HepG2 (cell line): Measurements from ENCODE around the gene COMMD1. TPM values are rescaled to one million over a fixed set of nuclear protein-coding genes. Genes with fewer than 3 reads are reported as not detected.

Experiments
- ATAC-seq: fragments of 200-7000 bp; cut with Tn5 transposase; 3 replicates; pipeline ENCODE4 v1.9.1; 2020; ENCODE audit warnings: mild to moderate bottlenecking, moderate library complexity
- BruUV-seq: library from RNA; stranded (reverse); fragments of 400-500 nt; replicated peaks from 2 replicates; lab custom pipeline; 2021; lab: Mats Ljungman, UMichigan
- CTCF ChIA-PET: fragments of 300-600 bp; formaldehyde crosslinking; extraction: SDS; loops from one replicate; lab custom pipeline; 2021; ENCODE audit warnings: low total read pairs, inconsistent platforms, low intra/inter-chr PET ratio; lab: Yijun Ruan, JAX
- POLR2A ChIA-PET: fragments of 350-600 bp; sonication (Branson Sonifier 250); formaldehyde crosslinking; loops from one replicate; lab custom pipeline; 2020; ENCODE audit warnings: antibody characterized with exemption, inconsistent platforms; lab: Yijun Ruan, JAX
- DNase-seq: peaks from one replicate; pipeline ENCODE4 v3.0.0-alpha.2; 2015; ENCODE audit warnings: low spot score
- FAIRE-seq: peaks from 3 replicates; lab custom pipeline; 2011; peaks lifted over from hg19 to GRCh38; lab: Jason Lieb, UNC
- H2AFZ ChIP-seq: one replicate; pipeline ENCODE4 v1.6.1; 2011; ENCODE audit warnings: low read length, inconsistent platforms
- H3K27ac ChIP-seq: fragments of 300-600 bp; 3 replicates; pipeline ENCODE4 v1.8.0; 2011; ENCODE audit warnings: mixed run types, mild to moderate bottlenecking, mixed read lengths, low read length, inconsistent platforms; ENCODE audit not compliant: insufficient read depth; ENCODE audit errors: extremely low read length
- H3K27me3 ChIP-seq, 2 experiments: fragments of 200-600 bp in 1 of 2; 2 replicates in 1 of 2; 3 replicates in 1 of 2; pipeline versions ENCODE4 v1.6.0 to v1.8.0; 2011; ENCODE audit warnings: low read length in 2 of 2, mild to moderate bottlenecking in 2 of 2, moderate library complexity in 2 of 2, inconsistent platforms in 1 of 2; ENCODE audit not compliant: insufficient read depth in 2 of 2, control insufficient read depth in 1 of 2
- H3K36me3 ChIP-seq, 2 experiments: fragments of 200-600 bp in 1 of 2; replicated peaks in 1 of 2; 2 replicates in 1 of 2; 3 replicates in 1 of 2; pipeline versions ENCODE4 v1.5.1 to v1.8.0; 2011; ENCODE audit warnings: low read length in 2 of 2, inconsistent platforms in 1 of 2; ENCODE audit not compliant: insufficient read depth in 2 of 2, control insufficient read depth in 1 of 2
- H3K4me1 ChIP-seq: 2 replicates; pipeline ENCODE4 v1.5.1; 2012; ENCODE audit warnings: low read length, inconsistent platforms; ENCODE audit not compliant: insufficient read depth
- H3K4me2 ChIP-seq: 2 replicates; pipeline ENCODE4 v1.6.0; 2011; ENCODE audit warnings: low read depth, low read length, inconsistent platforms
- H3K4me3 ChIP-seq, 3 experiments: fragments of 200-600 bp in 1 of 3; sonication (generic), shearing (Covaris generic) in 1 of 3; replicated peaks in 1 of 3; 2 replicates each; pipeline ENCODE4 v1.5.1; 2011 to 2016; ENCODE audit warnings: low read length in 3 of 3, inconsistent platforms in 2 of 3, low read depth in 2 of 3, mild to moderate bottlenecking in 2 of 3, control low read depth in 1 of 3, mixed read lengths in 1 of 3; ENCODE audit not compliant: insufficient read depth in 1 of 3
- H3K79me2 ChIP-seq: one replicate; pipeline ENCODE4 v1.6.1; 2011; ENCODE audit warnings: low read length, inconsistent platforms; ENCODE audit not compliant: insufficient read depth
- H3K9ac ChIP-seq: 2 replicates; pipeline ENCODE4 v1.6.0; 2011; ENCODE audit warnings: mild to moderate bottlenecking, low read depth, low read length, inconsistent platforms; ENCODE audit not compliant: insufficient read depth
- H3K9me3 ChIP-seq: 2 replicates; pipeline ENCODE4 v1.5.1; 2012; ENCODE audit warnings: mild to moderate bottlenecking, low read length
- H4K20me1 ChIP-seq: 2 replicates; pipeline ENCODE4 v1.6.0; 2011; ENCODE audit warnings: inconsistent platforms, mild to moderate bottlenecking, low read length, moderate library complexity; ENCODE audit not compliant: insufficient read depth
- CREM ChIP-seq, 2 experiments: sonication (generic) in 1 of 2; formaldehyde crosslinking in 1 of 2; IDR thresholded peaks; 2 replicates each; pipeline versions ENCODE4 v1.4.0 to v1.6.1; 2016 to 2020; ENCODE audit warnings: antibody characterized with exemption in 1 of 2, mild to moderate bottlenecking in 1 of 2, missing genetic modification reagents in 1 of 2
- HNRNPLL ChIP-seq: fragments of 200-400 bp; formaldehyde crosslinking; IDR thresholded peaks from 2 replicates; pipeline ENCODE4 v1.6.1; 2017; ENCODE audit warnings: mild to moderate bottlenecking, low read depth, low read length; ENCODE audit not compliant: poor library complexity, severe bottlenecking
- KLF15 ChIP-seq: sonication (generic); formaldehyde crosslinking; IDR thresholded peaks from 2 replicates; pipeline ENCODE4 v1.8.1; 2023; ENCODE audit warnings: borderline replicate concordance, mild to moderate bottlenecking, inconsistent platforms, missing genetic modification reagents, mixed read lengths
- RAD21 ChIP-seq: fragments of 450-650 bp; formaldehyde crosslinking; IDR thresholded peaks from 2 replicates; pipeline ENCODE4 v1.5.0; 2020; ENCODE audit warnings: mild to moderate bottlenecking
- SMC3 ChIP-seq: IDR thresholded peaks from 2 replicates; pipeline ENCODE4 v1.6.1; 2011; ENCODE audit warnings: low read length, improper control_type of control experiment
- STAG1 ChIP-seq: sonication (generic); formaldehyde crosslinking; IDR thresholded peaks from 2 replicates; pipeline ENCODE4 v1.4.0; 2020; ENCODE audit warnings: missing genetic modification reagents
- TEAD3 ChIP-seq: optimal IDR thresholded peaks from 2 replicates; pipeline ENCODE3; 2016; ENCODE audit warnings: borderline replicate concordance
- ZFX ChIP-seq: sonication (generic); formaldehyde crosslinking; IDR thresholded peaks from 2 replicates; pipeline ENCODE4 v1.4.0; 2020; ENCODE audit warnings: mild to moderate bottlenecking, low read depth, missing genetic modification reagents, moderate library complexity
- ZNF232 ChIP-seq: sonication (generic); formaldehyde crosslinking; IDR thresholded peaks from 2 replicates; pipeline ENCODE4 v1.4.0; 2020; ENCODE audit warnings: missing genetic modification reagents, borderline replicate concordance
- ZNF569 ChIP-seq: sonication (generic); formaldehyde crosslinking; IDR thresholded peaks from 2 replicates; pipeline ENCODE4 v1.5.0; 2020; ENCODE audit warnings: mild to moderate bottlenecking, missing genetic modification reagents, moderate library complexity, borderline replicate concordance
- whole genome bisulfite sequencing: methylation state at CpG from one replicate; pipeline ENCODE4 v1.1.6; 2017; ENCODE audit warnings: low lambda C conversion rate; 5-methylcytosine and 5-hydroxymethylcytosine counted together
- in situ Hi-C: cut with HindIII; loops from 2 replicates; pipeline ENCODE4 v1.10.0; 2017; ENCODE audit warnings: low pct_unique_long_range_greater_than_20kb; ENCODE audit not compliant: extremely low pct_ligation_motif_present
- intact Hi-C: fragments of 100-400 bp; cut with micrococcal nuclease; formaldehyde crosslinking; loops from one replicate; pipeline ENCODE4 v1.10.0; 2022; ENCODE audit not compliant: unreplicated experiment
- polyA plus RNA-seq, 8 experiments: library from polyadenylated mRNA; depleted of rRNA in 3 of 8; stranded (reverse) in 7 of 8; unstranded in 1 of 8; fragments of >200 nt; fragmentation: Illumina TruSeq in 4 of 8; extraction: Trizol in 4 of 8; gene quantifications; 2 replicates each; pipeline versions ENCODE4 v1.2.1 to v1.2.3, GENCODE V29; 2011 to 2016; ENCODE audit warnings: low read depth in 4 of 8, missing spikeins in 1 of 8, mixed read lengths in 1 of 8; ENCODE audit not compliant: insufficient read depth in 1 of 8
- total RNA-seq, 5 experiments: library from RNA; depleted of rRNA; stranded (reverse); fragments of >200 nt; fragmentation: Illumina TruSeq; extraction: Trizol; gene quantifications; 2 replicates each; pipeline ENCODE4 v1.2.3, GENCODE V29; 2016; ENCODE audit warnings: low read depth in 1 of 5
- TF ChIP-seq, protein P1 (sequence below): sonication (generic); formaldehyde crosslinking; IDR thresholded peaks from 2 replicates; pipeline ENCODE4 v1.4.0; 2020; ENCODE audit warnings: mild to moderate bottlenecking, missing genetic modification reagents, borderline replicate concordance
- TF ChIP-seq, protein P2 (sequence below): sonication (generic); formaldehyde crosslinking; IDR thresholded peaks from 2 replicates; pipeline ENCODE4 v1.5.1; 2020; ENCODE audit warnings: mild to moderate bottlenecking, missing genetic modification reagents, borderline replicate concordance
- TF ChIP-seq, protein P3 (sequence below): sonication (generic); formaldehyde crosslinking; IDR thresholded peaks from 2 replicates; pipeline ENCODE4 v1.5.0; 2020; ENCODE audit warnings: mild to moderate bottlenecking, missing genetic modification reagents, moderate library complexity
- TF ChIP-seq, protein P4 (sequence below): sonication (generic); formaldehyde crosslinking; IDR thresholded peaks from 2 replicates; pipeline ENCODE4 v1.4.0; 2020; ENCODE audit warnings: mild to moderate bottlenecking, missing genetic modification reagents
- TF ChIP-seq, protein P5 (sequence below): sonication (generic); formaldehyde crosslinking; IDR thresholded peaks from 2 replicates; pipeline ENCODE4 v1.4.0; 2020; ENCODE audit warnings: mild to moderate bottlenecking, missing genetic modification reagents

Gene COMMD1
- total and polyA plus RNA-seq, 2 of the 13 experiments (the other 11 are each of a cell fraction or from before 2014, with no cell fraction given): 25.7 to 105 TPM

DNA sequence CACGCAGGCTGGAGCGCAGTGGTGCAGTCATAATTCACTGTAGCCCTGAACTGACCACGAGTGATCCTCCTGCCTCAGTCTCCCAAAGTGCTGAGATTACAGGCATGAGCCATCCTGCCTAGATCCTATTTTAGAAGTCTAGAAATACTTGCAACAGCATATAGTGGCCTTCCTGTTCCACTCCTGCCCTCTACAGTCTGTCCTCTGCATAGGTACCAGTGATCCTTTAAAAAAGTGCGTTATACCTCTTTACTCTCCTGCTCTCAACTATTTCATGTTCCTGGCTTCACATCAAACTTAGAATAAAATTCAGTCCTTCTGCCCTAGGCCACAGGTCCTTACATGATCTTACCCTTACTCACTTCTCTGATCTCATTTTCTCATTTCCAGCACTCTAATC lies 6.0 kb downstream of the COMMD1 start:
- intact Hi-C loops: no loop called here
- H3K27ac ChIP-seq: no peak overlapping the region
- H2AFZ ChIP-seq: no peak overlapping the region
- 95% methylated on average over 4 of the region's 4 CpGs for WGBS
- no peak overlapping the region for H3K4me2 ChIP-seq
- TF ChIP-seq CREM (IDR thresholded peaks at IDR 0.05): no peak
- TF ChIP-seq CREM (CRISPR knock-in tag; IDR thresholded peaks at IDR 0.05): no peak
- no peak for TF ChIP-seq HNRNPLL
- peak; percentile 55 for TF ChIP-seq STAG1 (CRISPR knock-in tag)
- no peak for TF ChIP-seq ZNF232 (CRISPR knock-in tag)
- TF ChIP-seq, protein P1, sequence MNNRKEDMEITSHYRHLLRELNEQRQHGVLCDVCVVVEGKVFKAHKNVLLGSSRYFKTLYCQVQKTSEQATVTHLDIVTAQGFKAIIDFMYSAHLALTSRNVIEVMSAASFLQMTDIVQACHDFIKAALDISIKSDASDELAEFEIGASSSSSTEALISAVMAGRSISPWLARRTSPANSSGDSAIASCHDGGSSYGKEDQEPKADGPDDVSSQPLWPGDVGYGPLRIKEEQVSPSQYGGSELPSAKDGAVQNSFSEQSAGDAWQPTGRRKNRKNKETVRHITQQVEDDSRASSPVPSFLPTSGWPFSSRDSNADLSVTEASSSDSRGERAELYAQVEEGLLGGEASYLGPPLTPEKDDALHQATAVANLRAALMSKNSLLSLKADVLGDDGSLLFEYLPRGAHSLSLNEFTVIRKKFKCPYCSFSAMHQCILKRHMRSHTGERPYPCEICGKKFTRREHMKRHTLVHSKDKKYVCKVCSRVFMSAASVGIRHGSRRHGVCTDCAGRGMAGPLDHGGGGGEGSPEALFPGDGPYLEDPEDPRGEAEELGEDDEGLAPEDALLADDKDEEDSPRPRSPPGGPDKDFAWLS (CRISPR knock-in tag): no peak
- 0 out of 2 replicates have a peak, but pooled peaks have one; percentile 9 for TF ChIP-seq RAD21 (CRISPR knock-in tag)
- peak; percentile 15; the same call in 1 of the 2 replicates for TF ChIP-seq SMC3
- TF ChIP-seq, protein P2, sequence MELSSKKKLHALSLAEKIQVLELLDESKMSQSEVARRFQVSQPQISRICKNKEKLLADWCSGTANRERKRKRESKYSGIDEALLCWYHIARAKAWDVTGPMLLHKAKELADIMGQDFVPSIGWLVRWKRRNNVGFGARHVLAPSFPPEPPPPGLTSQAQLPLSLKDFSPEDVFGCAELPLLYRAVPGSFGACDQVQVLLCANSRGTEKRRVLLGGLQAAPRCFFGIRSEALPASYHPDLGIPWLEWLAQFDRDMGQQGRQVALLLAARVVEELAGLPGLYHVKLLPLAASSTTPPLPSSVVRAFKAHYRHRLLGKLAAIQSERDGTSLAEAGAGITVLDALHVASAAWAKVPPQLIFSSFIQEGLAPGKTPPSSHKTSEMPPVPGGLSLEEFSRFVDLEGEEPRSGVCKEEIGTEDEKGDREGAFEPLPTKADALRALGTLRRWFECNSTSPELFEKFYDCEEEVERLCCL (CRISPR knock-in tag): no peak
- peak; percentile 15 for TF ChIP-seq TEAD3 (CRISPR knock-in tag)
- TF ChIP-seq, protein P3, sequence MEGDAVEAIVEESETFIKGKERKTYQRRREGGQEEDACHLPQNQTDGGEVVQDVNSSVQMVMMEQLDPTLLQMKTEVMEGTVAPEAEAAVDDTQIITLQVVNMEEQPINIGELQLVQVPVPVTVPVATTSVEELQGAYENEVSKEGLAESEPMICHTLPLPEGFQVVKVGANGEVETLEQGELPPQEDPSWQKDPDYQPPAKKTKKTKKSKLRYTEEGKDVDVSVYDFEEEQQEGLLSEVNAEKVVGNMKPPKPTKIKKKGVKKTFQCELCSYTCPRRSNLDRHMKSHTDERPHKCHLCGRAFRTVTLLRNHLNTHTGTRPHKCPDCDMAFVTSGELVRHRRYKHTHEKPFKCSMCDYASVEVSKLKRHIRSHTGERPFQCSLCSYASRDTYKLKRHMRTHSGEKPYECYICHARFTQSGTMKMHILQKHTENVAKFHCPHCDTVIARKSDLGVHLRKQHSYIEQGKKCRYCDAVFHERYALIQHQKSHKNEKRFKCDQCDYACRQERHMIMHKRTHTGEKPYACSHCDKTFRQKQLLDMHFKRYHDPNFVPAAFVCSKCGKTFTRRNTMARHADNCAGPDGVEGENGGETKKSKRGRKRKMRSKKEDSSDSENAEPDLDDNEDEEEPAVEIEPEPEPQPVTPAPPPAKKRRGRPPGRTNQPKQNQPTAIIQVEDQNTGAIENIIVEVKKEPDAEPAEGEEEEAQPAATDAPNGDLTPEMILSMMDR (CRISPR knock-in tag): peak; percentile 56
- TF ChIP-seq KLF15 (CRISPR knock-in tag): no peak
- TF ChIP-seq ZNF569 (CRISPR knock-in tag): no peak
- TF ChIP-seq, protein P4, sequence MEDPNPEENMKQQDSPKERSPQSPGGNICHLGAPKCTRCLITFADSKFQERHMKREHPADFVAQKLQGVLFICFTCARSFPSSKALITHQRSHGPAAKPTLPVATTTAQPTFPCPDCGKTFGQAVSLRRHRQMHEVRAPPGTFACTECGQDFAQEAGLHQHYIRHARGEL (CRISPR knock-in tag): no peak
- no peak for TF ChIP-seq ZFX
- TF ChIP-seq, protein P5, sequence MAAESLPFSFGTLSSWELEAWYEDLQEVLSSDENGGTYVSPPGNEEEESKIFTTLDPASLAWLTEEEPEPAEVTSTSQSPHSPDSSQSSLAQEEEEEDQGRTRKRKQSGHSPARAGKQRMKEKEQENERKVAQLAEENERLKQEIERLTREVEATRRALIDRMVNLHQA: no peak
- POLR2A ChIA-PET: no interaction called here
- CTCF ChIA-PET: no interaction called here
- ATAC-seq (peak; percentile 86), FAIRE-seq (peak; percentile 54), DNase-seq (no peak)
- no peaks in the 10 kb centered on the region for H3K27me3 ChIP-seq
- in situ Hi-C loops: no loop called here
- no peaks in the 10 kb centered on the region for H3K9me3 ChIP-seq
- H3K9ac ChIP-seq: no peak overlapping the region
- H3K36me3 ChIP-seq: no peaks in the 10 kb centered on the region
- no TSS peak for BruUV-seq
- no peak overlapping the region for H3K4me3 ChIP-seq
- no peaks in the 10 kb centered on the region for H3K79me2 ChIP-seq
- H4K20me1 ChIP-seq: no peaks in the 10 kb centered on the region
- H3K4me1 ChIP-seq: peaks cover 19% of the 10 kb centered on the region
